Measurements from ENCODE around the gene EPB41L1.

Gene EPB41L1

DNA sequence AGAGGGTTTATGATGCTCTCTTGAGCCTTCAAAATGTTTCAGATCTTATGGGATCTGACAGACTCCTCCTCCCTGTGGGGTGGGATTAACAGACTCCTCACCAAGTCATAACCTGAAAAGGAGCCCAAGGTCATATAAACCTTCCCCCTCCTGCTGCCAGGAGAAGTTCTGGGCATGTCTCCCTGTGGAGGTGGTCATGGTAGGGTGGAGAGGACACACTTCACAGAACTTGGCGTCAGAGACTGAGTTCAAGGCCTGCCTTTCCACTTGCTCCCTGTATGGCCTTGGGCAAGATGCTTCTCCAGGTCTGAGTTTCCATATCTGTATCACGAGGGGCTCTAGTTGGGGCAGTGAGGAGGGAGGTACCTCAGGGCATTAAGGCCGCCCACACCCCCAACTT lies 49.3 kb downstream of the EPB41L1 start:
- no peak overlapping the region for H3K14ac ChIP-seq (ENCODE audit: low read length)
- H3K9ac ChIP-seq (ENCODE audit: low read depth, low read length, poor library complexity), result no peak overlapping the region
- no peak overlapping the region for H3K4me3 ChIP-seq (ENCODE audit: low read length in 2 of 2)
- H3K27me3 ChIP-seq (ENCODE audit: control insufficient read depth in 3 of 3, insufficient read depth in 3 of 3, low read depth in 1 of 3, low read length in 3 of 3), result no peaks in the 10 kb centered on the region
- H2BK5ac ChIP-seq (ENCODE audit: low read length), result no peak overlapping the region
- whole genome bisulfite sequencing, 2 donors (ENCODE audit: extremely low coverage in 2 of 2, insufficient read length in 2 of 2, insufficient replicate concordance in 1 of 2), result no CpG with 5 or more reads among the region's 3 CpGs
- H3K18ac ChIP-seq (ENCODE audit: low read length), result no peak overlapping the region
- H2BK12ac ChIP-seq (ENCODE audit: low read length), result no peak overlapping the region
- H3K27ac ChIP-seq (replicated peaks; ENCODE audit: low read length), result no peak overlapping the region
- no peak overlapping the region for H4K8ac ChIP-seq (ENCODE audit: low read depth, low read length)
- H3K4ac ChIP-seq (ENCODE audit: low read length), result no peak overlapping the region
- peaks cover 2 to 87% of the 10 kb centered on the region in 2 donors for H3K36me3 ChIP-seq (replicated peaks in 1 of 2; ENCODE audit: control insufficient read depth in 2 of 2, insufficient read depth in 2 of 2, low read length in 2 of 2)
- no peak overlapping the region for H4K91ac ChIP-seq (ENCODE audit: low read depth, low read length, poor library complexity)
- H2AFZ ChIP-seq (ENCODE audit: low read length), result no peak overlapping the region
- H2BK120ac ChIP-seq (ENCODE audit: low read depth, low read length), result no peak overlapping the region
- H2BK15ac ChIP-seq (ENCODE audit: low read length), result no peak overlapping the region
- H3K4me2 ChIP-seq (ENCODE audit: insufficient read depth, low read length, poor library complexity, severe bottlenecking), result no peak overlapping the region
- DNase-seq (ENCODE audit: low spot score), result no peak
- no peaks in the 10 kb centered on the region for H3K9me3 ChIP-seq (replicated peaks in 1 of 2; ENCODE audit: control insufficient read depth in 2 of 2, insufficient read depth in 1 of 2, low read depth in 1 of 2, low read length in 2 of 2)
- H3K4me1 ChIP-seq (ENCODE audit: control insufficient read depth in 2 of 2, insufficient read depth in 1 of 2, low read depth in 1 of 2, low read length in 2 of 2), result no peaks in the 10 kb centered on the region
- H3K23ac ChIP-seq (ENCODE audit: low read depth, low read length, poor library complexity), result no peak overlapping the region
- no peaks in the 10 kb centered on the region for H3K79me1 ChIP-seq (ENCODE audit: low read depth, low read length)
- no peak overlapping the region for H2AK5ac ChIP-seq (ENCODE audit: low read depth, low read length)

- no peak overlapping the region for H2BK120ac ChIP-seq (ENCODE audit: low read depth, low read length)
- H3K14ac ChIP-seq (ENCODE audit: low read length), result no peak overlapping the region
- H2BK5ac ChIP-seq (ENCODE audit: low read length), result no peak overlapping the region
- no peaks in the 10 kb centered on the region for H3K27me3 ChIP-seq (ENCODE audit: control insufficient read depth in 3 of 3, insufficient read depth in 3 of 3, low read depth in 1 of 3, low read length in 3 of 3)
- no peaks in the 10 kb centered on the region for H3K4me1 ChIP-seq (ENCODE audit: control insufficient read depth in 2 of 2, insufficient read depth in 1 of 2, low read depth in 1 of 2, low read length in 2 of 2)
- H3K36me3 ChIP-seq (replicated peaks in 1 of 2; ENCODE audit: control insufficient read depth in 2 of 2, insufficient read depth in 2 of 2, low read length in 2 of 2), result peaks cover 4 to 89% of the 10 kb centered on the region in 2 donors
- H2AFZ ChIP-seq (ENCODE audit: low read length), result no peak overlapping the region
- WGBS, 2 donors (ENCODE audit: extremely low coverage in 2 of 2, insufficient read length in 2 of 2, insufficient replicate concordance in 1 of 2), result no CpG with 5 or more reads among the region's 3 CpGs
- H3K23ac ChIP-seq (ENCODE audit: low read depth, low read length, poor library complexity), result no peak overlapping the region
- H3K4ac ChIP-seq (ENCODE audit: low read length), result no peak overlapping the region
- no peak overlapping the region for H4K8ac ChIP-seq (ENCODE audit: low read depth, low read length)
- H2BK15ac ChIP-seq (ENCODE audit: low read length), result no peak overlapping the region
- no peaks in the 10 kb centered on the region for H3K79me1 ChIP-seq (ENCODE audit: low read depth, low read length)
- no peak overlapping the region for H3K27ac ChIP-seq (replicated peaks; ENCODE audit: low read length)
- H3K9ac ChIP-seq (ENCODE audit: low read depth, low read length, poor library complexity), result no peak overlapping the region
- no peak overlapping the region for H3K4me3 ChIP-seq (ENCODE audit: low read length in 2 of 2)
- H2AK5ac ChIP-seq (ENCODE audit: low read depth, low read length), result no peak overlapping the region
- H3K18ac ChIP-seq (ENCODE audit: low read length), result no peak overlapping the region
- H4K91ac ChIP-seq (ENCODE audit: low read depth, low read length, poor library complexity), result no peak overlapping the region
- H3K9me3 ChIP-seq (replicated peaks in 1 of 2; ENCODE audit: control insufficient read depth in 2 of 2, insufficient read depth in 1 of 2, low read depth in 1 of 2, low read length in 2 of 2), result no peaks in the 10 kb centered on the region
- H3K4me2 ChIP-seq (ENCODE audit: insufficient read depth, low read length, poor library complexity, severe bottlenecking), result no peak overlapping the region
- no peak overlapping the region for H2BK12ac ChIP-seq (ENCODE audit: low read length)
- no peak for DNase-seq (ENCODE audit: low spot score)
These were observed 50.5 kb downstream of the EPB41L1 start for GRCh38 chr20:36205026-36205425.

- no peak overlapping the region for H2BK12ac ChIP-seq (ENCODE audit: low read length)
- no peaks in the 10 kb centered on the region for H3K9me3 ChIP-seq (replicated peaks in 1 of 2; ENCODE audit: control insufficient read depth in 2 of 2, insufficient read depth in 1 of 2, low read depth in 1 of 2, low read length in 2 of 2)
- DNase-seq (ENCODE audit: low spot score), result no peak
- H2AFZ ChIP-seq (ENCODE audit: low read length), result no peak overlapping the region
- peak overlapping the region; percentile 10 for H3K9ac ChIP-seq (ENCODE audit: low read depth, low read length, poor library complexity)
- no peak overlapping the region for H2BK5ac ChIP-seq (ENCODE audit: low read length)
- no peak overlapping the region for H4K91ac ChIP-seq (ENCODE audit: low read depth, low read length, poor library complexity)
- no peak overlapping the region for H3K23ac ChIP-seq (ENCODE audit: low read depth, low read length, poor library complexity)
- no peaks in the 10 kb centered on the region for H3K27me3 ChIP-seq (ENCODE audit: control insufficient read depth in 3 of 3, insufficient read depth in 3 of 3, low read depth in 1 of 3, low read length in 3 of 3)
- no peak overlapping the region for H3K4ac ChIP-seq (ENCODE audit: low read length)
- no peak overlapping the region for H4K8ac ChIP-seq (ENCODE audit: low read depth, low read length)
- peaks cover 4 to 83% of the 10 kb centered on the region in 2 donors for H3K36me3 ChIP-seq (replicated peaks in 1 of 2; ENCODE audit: control insufficient read depth in 2 of 2, insufficient read depth in 2 of 2, low read length in 2 of 2)
- no peak overlapping the region for H3K14ac ChIP-seq (ENCODE audit: low read length)
- H3K4me2 ChIP-seq (ENCODE audit: insufficient read depth, low read length, poor library complexity, severe bottlenecking), result no peak overlapping the region
- no peaks in the 10 kb centered on the region for H3K4me1 ChIP-seq (ENCODE audit: control insufficient read depth in 2 of 2, insufficient read depth in 1 of 2, low read depth in 1 of 2, low read length in 2 of 2)
- H3K18ac ChIP-seq (ENCODE audit: low read length), result no peak overlapping the region
- H3K27ac ChIP-seq (replicated peaks; ENCODE audit: low read length), result no peak overlapping the region
- H3K4me3 ChIP-seq (ENCODE audit: low read length in 2 of 2), result no peak overlapping the region
- no peak overlapping the region for H2AK5ac ChIP-seq (ENCODE audit: low read depth, low read length)
- no peak overlapping the region for H2BK15ac ChIP-seq (ENCODE audit: low read length)
- no peaks in the 10 kb centered on the region for H3K79me1 ChIP-seq (ENCODE audit: low read depth, low read length)
- WGBS, 2 donors (ENCODE audit: extremely low coverage in 2 of 2, insufficient read length in 2 of 2, insufficient replicate concordance in 1 of 2), result no CpG with 5 or more reads among the region's 9 CpGs
- H2BK120ac ChIP-seq (ENCODE audit: low read depth, low read length), result no peak overlapping the region
These were observed 51.5 kb downstream of the EPB41L1 start for GRCh38 chr20:36206068-36206467.

DNA sequence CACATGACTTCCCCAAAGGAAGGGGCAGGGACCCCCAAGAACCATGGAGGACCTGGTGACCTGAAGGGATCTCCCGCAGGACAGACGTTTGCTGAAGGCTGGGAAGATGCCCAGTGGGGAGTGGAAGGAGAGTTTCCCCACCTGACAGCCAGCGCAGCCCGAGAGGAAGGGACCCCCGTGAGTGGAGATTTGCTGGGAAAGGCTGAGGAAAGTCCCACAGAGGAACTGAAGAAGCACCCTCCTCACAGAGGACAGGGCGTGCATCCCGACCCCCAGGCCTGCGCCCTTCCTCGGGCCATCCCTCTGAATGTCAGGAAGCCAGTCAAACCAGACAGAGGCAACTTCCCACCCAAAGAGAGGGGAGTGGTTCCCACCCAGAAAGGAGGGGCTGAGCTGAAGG lies 52.1 kb downstream of the EPB41L1 start:
- Histone ChIP-seq H3K4me3 (ENCODE audit: low read length in 2 of 2) (no peak overlapping the region), H2BK12ac (ENCODE audit: low read length) (no peak overlapping the region), H4K91ac (ENCODE audit: low read depth, low read length, poor library complexity) (no peak overlapping the region), H2AFZ (ENCODE audit: low read length) (no peak overlapping the region), H3K36me3 (replicated peaks in 1 of 2; ENCODE audit: control insufficient read depth in 2 of 2, insufficient read depth in 2 of 2, low read length in 2 of 2) (peaks cover 4 to 83% of the 10 kb centered on the region in 2 donors), H2AK5ac (ENCODE audit: low read depth, low read length) (no peak overlapping the region), H2BK120ac (ENCODE audit: low read depth, low read length) (no peak overlapping the region), H3K4me1 (ENCODE audit: control insufficient read depth in 2 of 2, insufficient read depth in 1 of 2, low read depth in 1 of 2, low read length in 2 of 2) (no peaks in the 10 kb centered on the region), H3K18ac (ENCODE audit: low read length) (no peak overlapping the region), H3K4ac (ENCODE audit: low read length) (no peak overlapping the region), H3K27ac (replicated peaks; ENCODE audit: low read length) (no peak overlapping the region), H2BK5ac (ENCODE audit: low read length) (no peak overlapping the region), H4K8ac (ENCODE audit: low read depth, low read length) (no peak overlapping the region), H3K14ac (ENCODE audit: low read length) (no peak overlapping the region), H3K9ac (ENCODE audit: low read depth, low read length, poor library complexity) (no peak overlapping the region), H3K4me2 (ENCODE audit: insufficient read depth, low read length, poor library complexity, severe bottlenecking) (no peak overlapping the region), H3K27me3 (ENCODE audit: control insufficient read depth in 3 of 3, insufficient read depth in 3 of 3, low read depth in 1 of 3, low read length in 3 of 3) (no peaks in the 10 kb centered on the region), H2BK15ac (ENCODE audit: low read length) (no peak overlapping the region), H3K9me3 (replicated peaks in 1 of 2; ENCODE audit: control insufficient read depth in 2 of 2, insufficient read depth in 1 of 2, low read depth in 1 of 2, low read length in 2 of 2) (no peaks in the 10 kb centered on the region), H3K23ac (ENCODE audit: low read depth, low read length, poor library complexity) (no peak overlapping the region), H3K79me1 (ENCODE audit: low read depth, low read length) (no peaks in the 10 kb centered on the region)
- no peak for DNase-seq (ENCODE audit: low spot score)
- WGBS, 2 donors (ENCODE audit: extremely low coverage in 2 of 2, insufficient read length in 2 of 2, insufficient replicate concordance in 1 of 2), result no CpG with 5 or more reads among the region's 9 CpGs

All from neuronal stem cell (in vitro differentiated cells).